ENCODE measurements around the gene KIF26B.

The KIF26B gene

GRCh38 chr1:245111073-245111472 is 43.7 kb upstream of the KIF26B start:
- no peak for DNase-seq (ENCODE audit: low read depth, low spot score)
- Histone ChIP-seq H3K9me3 (ENCODE audit: insufficient read depth, low read length) (no peaks in the 10 kb centered on the region), H3K36me3 (ENCODE audit: insufficient read depth, insufficient read length, low read length) (no peaks in the 10 kb centered on the region), H3K27me3 (ENCODE audit: insufficient read depth, insufficient read length) (no peaks in the 10 kb centered on the region), H3K4me1 (ENCODE audit: insufficient read depth, insufficient read length) (peaks cover 2% of the 10 kb centered on the region), H3K9ac (ENCODE audit: insufficient read length, low read depth) (no peak overlapping the region), H3K4me3 (ENCODE audit: insufficient read length, low read depth) (no peak overlapping the region)
- TF ChIP-seq YY1 (IDR thresholded peaks at IDR 0.05; ENCODE audit: insufficient read depth, insufficient read length) (no peak), ZNF274 (IDR thresholded peaks at IDR 0.05; ENCODE audit: low read depth, low read length) (no peak), SUZ12 (IDR thresholded peaks at IDR 0.05; ENCODE audit: extremely low read depth, insufficient read depth, insufficient read length) (no peak)

- TF ChIP-seq YY1 (IDR thresholded peaks at IDR 0.05; ENCODE audit: insufficient read depth, insufficient read length), result no peak
- TF ChIP-seq ZNF274 (IDR thresholded peaks at IDR 0.05; ENCODE audit: low read depth, low read length), result no peak
- no peak for TF ChIP-seq SUZ12 (IDR thresholded peaks at IDR 0.05; ENCODE audit: extremely low read depth, insufficient read depth, insufficient read length)
- DNase-seq (ENCODE audit: low read depth, low spot score), result no peak
- H3K36me3 ChIP-seq (ENCODE audit: insufficient read depth, insufficient read length, low read length), result no peaks in the 10 kb centered on the region
- no peaks in the 10 kb centered on the region for H3K27me3 ChIP-seq (ENCODE audit: insufficient read depth, insufficient read length)
- H3K9ac ChIP-seq (ENCODE audit: insufficient read length, low read depth), result no peak overlapping the region
- no peak overlapping the region for H3K4me3 ChIP-seq (ENCODE audit: insufficient read length, low read depth)
- H3K9me3 ChIP-seq (ENCODE audit: insufficient read depth, low read length), result no peaks in the 10 kb centered on the region
- H3K4me1 ChIP-seq (ENCODE audit: insufficient read depth, insufficient read length), result no peaks in the 10 kb centered on the region
These were observed 41.1 kb upstream of the KIF26B start for GRCh38 chr1:245113649-245114048.

- H3K9me3 ChIP-seq (ENCODE audit: insufficient read depth, low read length), result no peaks in the 10 kb centered on the region
- H3K9ac ChIP-seq (ENCODE audit: insufficient read length, low read depth), result no peak overlapping the region
- H3K27me3 ChIP-seq (ENCODE audit: insufficient read depth, insufficient read length), result no peaks in the 10 kb centered on the region
- no peaks in the 10 kb centered on the region for H3K36me3 ChIP-seq (ENCODE audit: insufficient read depth, insufficient read length, low read length)
- no peak for DNase-seq (ENCODE audit: low read depth, low spot score)
- no peak overlapping the region for H3K4me3 ChIP-seq (ENCODE audit: insufficient read length, low read depth)
- TF ChIP-seq ZNF274 (IDR thresholded peaks at IDR 0.05; ENCODE audit: low read depth, low read length), result no peak
- no peak for TF ChIP-seq YY1 (IDR thresholded peaks at IDR 0.05; ENCODE audit: insufficient read depth, insufficient read length)
- TF ChIP-seq SUZ12 (IDR thresholded peaks at IDR 0.05; ENCODE audit: extremely low read depth, insufficient read depth, insufficient read length), result no peak
- no peaks in the 10 kb centered on the region for H3K4me1 ChIP-seq (ENCODE audit: insufficient read depth, insufficient read length)
These were observed 38.7 kb upstream of the KIF26B start for GRCh38 chr1:245116131-245116530.

- H3K36me3 ChIP-seq (ENCODE audit: insufficient read depth, insufficient read length, low read length), result no peaks in the 10 kb centered on the region
- H3K27me3 ChIP-seq (ENCODE audit: insufficient read depth, insufficient read length), result no peaks in the 10 kb centered on the region
- TF ChIP-seq SUZ12 (IDR thresholded peaks at IDR 0.05; ENCODE audit: extremely low read depth, insufficient read depth, insufficient read length), result no peak
- no peak for TF ChIP-seq ZNF274 (IDR thresholded peaks at IDR 0.05; ENCODE audit: low read depth, low read length)
- TF ChIP-seq YY1 (IDR thresholded peaks at IDR 0.05; ENCODE audit: insufficient read depth, insufficient read length), result no peak
- DNase-seq (ENCODE audit: low read depth, low spot score), result no peak
- H3K4me1 ChIP-seq (ENCODE audit: insufficient read depth, insufficient read length), result no peaks in the 10 kb centered on the region
- H3K9me3 ChIP-seq (ENCODE audit: insufficient read depth, low read length), result no peaks in the 10 kb centered on the region
- no peak overlapping the region for H3K4me3 ChIP-seq (ENCODE audit: insufficient read length, low read depth)
- H3K9ac ChIP-seq (ENCODE audit: insufficient read length, low read depth), result no peak overlapping the region
These were observed 38.0 kb upstream of the KIF26B start for GRCh38 chr1:245116751-245117150.

- Histone ChIP-seq H3K4me1 (ENCODE audit: insufficient read depth, insufficient read length) (no peaks in the 10 kb centered on the region), H3K4me3 (ENCODE audit: insufficient read length, low read depth) (no peak overlapping the region), H3K9ac (ENCODE audit: insufficient read length, low read depth) (no peak overlapping the region), H3K36me3 (ENCODE audit: insufficient read depth, insufficient read length, low read length) (no peaks in the 10 kb centered on the region), H3K9me3 (ENCODE audit: insufficient read depth, low read length) (no peaks in the 10 kb centered on the region), H3K27me3 (ENCODE audit: insufficient read depth, insufficient read length) (no peaks in the 10 kb centered on the region)
- DNase-seq (ENCODE audit: low read depth, low spot score), result no peak
- TF ChIP-seq ZNF274 (IDR thresholded peaks at IDR 0.05; ENCODE audit: low read depth, low read length) (no peak), SUZ12 (IDR thresholded peaks at IDR 0.05; ENCODE audit: extremely low read depth, insufficient read depth, insufficient read length) (no peak), YY1 (IDR thresholded peaks at IDR 0.05; ENCODE audit: insufficient read depth, insufficient read length) (no peak)
These were observed 36.7 kb upstream of the KIF26B start for GRCh38 chr1:245118066-245118465.

DNA sequence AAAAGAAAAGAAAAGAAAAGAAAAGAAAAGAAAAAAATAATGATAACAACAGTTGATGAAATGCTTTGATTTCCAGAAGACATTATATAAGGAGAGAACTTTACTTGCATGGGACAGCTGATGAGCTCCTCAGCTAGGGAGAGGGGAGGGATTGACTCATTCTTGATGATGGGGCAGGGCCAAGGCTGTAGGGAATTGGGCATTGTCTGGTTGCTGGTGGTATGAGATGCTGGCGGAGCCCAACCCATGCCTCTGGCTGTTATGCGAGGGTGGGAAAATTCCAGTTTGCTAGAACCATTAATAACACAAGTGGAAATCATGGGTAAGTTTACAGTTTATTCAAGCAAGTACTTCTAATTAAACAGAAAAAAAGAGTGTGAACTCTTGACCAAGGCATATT is 36.0 kb upstream of the KIF26B start:
- Histone ChIP-seq H3K4me3 (ENCODE audit: insufficient read length, low read depth) (no peak overlapping the region), H3K27me3 (ENCODE audit: insufficient read depth, insufficient read length) (no peaks in the 10 kb centered on the region), H3K36me3 (ENCODE audit: insufficient read depth, insufficient read length, low read length) (no peaks in the 10 kb centered on the region), H3K9ac (ENCODE audit: insufficient read length, low read depth) (no peak overlapping the region), H3K4me1 (ENCODE audit: insufficient read depth, insufficient read length) (no peaks in the 10 kb centered on the region), H3K9me3 (ENCODE audit: insufficient read depth, low read length) (no peaks in the 10 kb centered on the region)
- TF ChIP-seq ZNF274 (IDR thresholded peaks at IDR 0.05; ENCODE audit: low read depth, low read length) (no peak), SUZ12 (IDR thresholded peaks at IDR 0.05; ENCODE audit: extremely low read depth, insufficient read depth, insufficient read length) (no peak), YY1 (IDR thresholded peaks at IDR 0.05; ENCODE audit: insufficient read depth, insufficient read length) (no peak)
- no peak for DNase-seq (ENCODE audit: low read depth, low spot score)

DNA sequence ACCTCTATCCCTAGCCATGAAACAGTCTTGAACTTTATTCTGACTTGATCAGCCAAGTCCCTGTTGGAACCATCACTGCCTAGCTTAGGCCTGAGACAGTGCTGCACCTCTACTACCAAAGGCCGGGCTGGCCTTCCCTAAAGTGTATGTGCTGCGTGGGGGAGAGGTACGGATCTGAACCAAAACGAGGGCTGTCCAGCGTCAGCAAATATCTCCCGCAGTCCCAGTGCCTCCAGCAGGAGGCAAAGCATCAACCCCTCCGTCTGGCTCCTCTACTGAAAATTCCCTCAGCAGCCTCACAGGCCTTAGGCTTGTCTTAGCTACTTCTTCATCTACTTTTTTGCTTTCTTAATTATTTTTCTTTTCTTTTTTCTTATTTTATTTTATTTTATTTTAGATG is 33.3 kb upstream of the KIF26B start:
- no peak overlapping the region for H3K9ac ChIP-seq (ENCODE audit: insufficient read length, low read depth)
- H3K4me1 ChIP-seq (ENCODE audit: insufficient read depth, insufficient read length), result no peaks in the 10 kb centered on the region
- no peak for DNase-seq (ENCODE audit: low read depth, low spot score)
- no peaks in the 10 kb centered on the region for H3K27me3 ChIP-seq (ENCODE audit: insufficient read depth, insufficient read length)
- TF ChIP-seq YY1 (IDR thresholded peaks at IDR 0.05; ENCODE audit: insufficient read depth, insufficient read length), result no peak
- no peak for TF ChIP-seq ZNF274 (IDR thresholded peaks at IDR 0.05; ENCODE audit: low read depth, low read length)
- TF ChIP-seq SUZ12 (IDR thresholded peaks at IDR 0.05; ENCODE audit: extremely low read depth, insufficient read depth, insufficient read length), result no peak
- no peaks in the 10 kb centered on the region for H3K36me3 ChIP-seq (ENCODE audit: insufficient read depth, insufficient read length, low read length)
- no peak overlapping the region for H3K4me3 ChIP-seq (ENCODE audit: insufficient read length, low read depth)
- no peaks in the 10 kb centered on the region for H3K9me3 ChIP-seq (ENCODE audit: insufficient read depth, low read length)

DNA sequence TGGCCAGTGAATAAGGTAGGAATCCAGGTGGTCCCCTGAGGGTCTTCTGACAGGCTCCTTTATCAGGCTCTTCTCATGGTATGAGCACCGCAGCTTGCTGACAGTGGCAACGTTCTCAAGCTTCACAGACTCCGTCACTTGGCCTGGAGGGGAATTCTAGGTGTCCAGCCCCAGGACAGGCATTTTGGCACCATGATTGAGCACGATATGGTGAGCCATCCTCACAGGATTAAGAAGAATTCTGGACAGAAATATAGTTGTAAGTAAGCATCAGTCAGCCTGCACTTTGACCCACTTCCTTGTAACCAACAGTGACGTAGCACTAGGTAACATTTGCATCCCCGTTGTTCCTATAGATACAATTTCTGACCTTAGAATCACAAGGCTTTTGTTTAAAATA is 30.5 kb upstream of the KIF26B start:
- H3K4me1 ChIP-seq (ENCODE audit: insufficient read depth, insufficient read length), result no peaks in the 10 kb centered on the region
- H3K27me3 ChIP-seq (ENCODE audit: insufficient read depth, insufficient read length), result no peaks in the 10 kb centered on the region
- no peak overlapping the region for H3K9ac ChIP-seq (ENCODE audit: insufficient read length, low read depth)
- no peaks in the 10 kb centered on the region for H3K36me3 ChIP-seq (ENCODE audit: insufficient read depth, insufficient read length, low read length)
- H3K4me3 ChIP-seq (ENCODE audit: insufficient read length, low read depth), result no peak overlapping the region
- no peak for DNase-seq (ENCODE audit: low read depth, low spot score)
- no peaks in the 10 kb centered on the region for H3K9me3 ChIP-seq (ENCODE audit: insufficient read depth, low read length)
- no peak for TF ChIP-seq ZNF274 (IDR thresholded peaks at IDR 0.05; ENCODE audit: low read depth, low read length)
- TF ChIP-seq SUZ12 (IDR thresholded peaks at IDR 0.05; ENCODE audit: extremely low read depth, insufficient read depth, insufficient read length), result no peak
- no peak for TF ChIP-seq YY1 (IDR thresholded peaks at IDR 0.05; ENCODE audit: insufficient read depth, insufficient read length)

All from NT2/D1 (cell line).